Measurements from ENCODE around the gene ZNF318.
"Not testable (repeated sequence)": the region's sequence is repeated elsewhere in the genome, so short reads cannot be mapped to it uniquely, and the experiment has no call there.

The ZNF318 gene

GRCh38 chr6:43361269-43361668 is 8.2 kb downstream of the ZNF318 start:
- H3K4me1 ChIP-seq (ENCODE audit: control insufficient read depth, insufficient read depth, low read length): peaks cover 9% of the 10 kb centered on the region
- no peak overlapping the region for H3K4me3 ChIP-seq (ENCODE audit: low read depth, low read length)
- H3K9ac ChIP-seq (ENCODE audit: low read length): no peak overlapping the region
- H3K36me3 ChIP-seq (ENCODE audit: control insufficient read depth, insufficient read depth, low read length): peaks cover 65% of the 10 kb centered on the region
- H3K27ac ChIP-seq (ENCODE audit: low read depth, low read length): no peak overlapping the region
- H3K9me3 ChIP-seq (ENCODE audit: control insufficient read depth, insufficient read depth, low read depth, low read length): no peaks in the 10 kb centered on the region
- no peaks in the 10 kb centered on the region for H3K27me3 ChIP-seq (ENCODE audit: control insufficient read depth, insufficient read depth, low read length)

GRCh38 chr6:43359831-43360230 is 9.6 kb downstream of the ZNF318 start:
- H3K36me3 ChIP-seq (ENCODE audit: control insufficient read depth, insufficient read depth, low read length): peaks cover 69% of the 10 kb centered on the region

GRCh38 chr6:43359381-43359780 is 10.1 kb downstream of the ZNF318 start:
- Histone ChIP-seq H3K9ac (ENCODE audit: low read length) (no peak overlapping the region), H3K27me3 (ENCODE audit: control insufficient read depth, insufficient read depth, low read length) (no peaks in the 10 kb centered on the region), H3K9me3 (ENCODE audit: control insufficient read depth, insufficient read depth, low read depth, low read length) (no peaks in the 10 kb centered on the region), H3K4me1 (ENCODE audit: control insufficient read depth, insufficient read depth, low read length) (peaks cover 10% of the 10 kb centered on the region), H3K36me3 (ENCODE audit: control insufficient read depth, insufficient read depth, low read length) (peaks cover 69% of the 10 kb centered on the region), H3K4me3 (ENCODE audit: low read depth, low read length) (no peak overlapping the region), H3K27ac (ENCODE audit: low read depth, low read length) (no peak overlapping the region)

More at GRCh38 chr6:43359831-43360230, 9.6 kb downstream of the ZNF318 start:
- Histone ChIP-seq H3K4me3 (ENCODE audit: low read depth, low read length) (no peak overlapping the region), H3K9me3 (ENCODE audit: control insufficient read depth, insufficient read depth, low read depth, low read length) (no peaks in the 10 kb centered on the region), H3K9ac (ENCODE audit: low read length) (no peak overlapping the region), H3K27me3 (ENCODE audit: control insufficient read depth, insufficient read depth, low read length) (no peaks in the 10 kb centered on the region), H3K4me1 (ENCODE audit: control insufficient read depth, insufficient read depth, low read length) (peaks cover 10% of the 10 kb centered on the region), H3K27ac (ENCODE audit: low read depth, low read length) (no peak overlapping the region)

- Histone ChIP-seq H3K9me3 (ENCODE audit: control insufficient read depth, insufficient read depth, low read depth, low read length) (no peaks in the 10 kb centered on the region), H3K27ac (ENCODE audit: low read depth, low read length) (0 out of 2 replicates have a peak overlapping the region, but pooled peaks have one; percentile 22), H3K36me3 (ENCODE audit: control insufficient read depth, insufficient read depth, low read length) (peaks cover 51% of the 10 kb centered on the region), H3K4me1 (ENCODE audit: control insufficient read depth, insufficient read depth, low read length) (peaks cover 10% of the 10 kb centered on the region), H3K27me3 (ENCODE audit: control insufficient read depth, insufficient read depth, low read length) (no peaks in the 10 kb centered on the region), H3K4me3 (ENCODE audit: low read depth, low read length) (no peak overlapping the region), H3K9ac (ENCODE audit: low read length) (no peak overlapping the region)
Measured at GRCh38 chr6:43355862-43356590, 13.4 kb downstream of the ZNF318 start.

GRCh38 chr6:43351951-43352350 is 17.5 kb downstream of the ZNF318 start:
- not testable (repeated sequence) for H3K27me3 ChIP-seq (ENCODE audit: control insufficient read depth, insufficient read depth, low read length); H3K4me3 ChIP-seq (ENCODE audit: low read depth, low read length); H3K27ac ChIP-seq (ENCODE audit: low read depth, low read length); H3K9me3 ChIP-seq (ENCODE audit: control insufficient read depth, insufficient read depth, low read depth, low read length); H3K4me1 ChIP-seq (ENCODE audit: control insufficient read depth, insufficient read depth, low read length); H3K9ac ChIP-seq (ENCODE audit: low read length)
- H3K36me3 ChIP-seq (ENCODE audit: control insufficient read depth, insufficient read depth, low read length): peaks cover 52% of the 10 kb centered on the region

GRCh38 chr6:43347444-43347843 is 22.0 kb downstream of the ZNF318 start:
- Histone ChIP-seq H3K9me3 (ENCODE audit: control insufficient read depth, insufficient read depth, low read depth, low read length) (no peaks in the 10 kb centered on the region), H3K36me3 (ENCODE audit: control insufficient read depth, insufficient read depth, low read length) (peaks cover 57% of the 10 kb centered on the region)

GRCh38 chr6:43347021-43347420 is 22.4 kb downstream of the ZNF318 start:
- no peak overlapping the region for H3K9ac ChIP-seq (ENCODE audit: low read length)
- H3K27ac ChIP-seq (ENCODE audit: low read depth, low read length): no peak overlapping the region
- peaks cover 59% of the 10 kb centered on the region for H3K36me3 ChIP-seq (ENCODE audit: control insufficient read depth, insufficient read depth, low read length)

More at GRCh38 chr6:43347444-43347843, 22.0 kb downstream of the ZNF318 start:
- H3K27ac ChIP-seq (ENCODE audit: low read depth, low read length): no peak overlapping the region
- H3K27me3 ChIP-seq (ENCODE audit: control insufficient read depth, insufficient read depth, low read length): no peaks in the 10 kb centered on the region
- H3K4me3 ChIP-seq (ENCODE audit: low read depth, low read length): no peak overlapping the region
- H3K4me1 ChIP-seq (ENCODE audit: control insufficient read depth, insufficient read depth, low read length): no peaks in the 10 kb centered on the region
- no peak overlapping the region for H3K9ac ChIP-seq (ENCODE audit: low read length)

GRCh38 chr6:43346243-43346642 is 23.2 kb downstream of the ZNF318 start:
- H3K27ac ChIP-seq (ENCODE audit: low read depth, low read length); H3K9me3 ChIP-seq (ENCODE audit: control insufficient read depth, insufficient read depth, low read depth, low read length); H3K4me3 ChIP-seq (ENCODE audit: low read depth, low read length); H3K9ac ChIP-seq (ENCODE audit: low read length); H3K4me1 ChIP-seq (ENCODE audit: control insufficient read depth, insufficient read depth, low read length); H3K27me3 ChIP-seq (ENCODE audit: control insufficient read depth, insufficient read depth, low read length): not testable (repeated sequence)
- peaks cover 65% of the 10 kb centered on the region for H3K36me3 ChIP-seq (ENCODE audit: control insufficient read depth, insufficient read depth, low read length)

More at GRCh38 chr6:43347021-43347420, 22.4 kb downstream of the ZNF318 start:
- no peaks in the 10 kb centered on the region for H3K27me3 ChIP-seq (ENCODE audit: control insufficient read depth, insufficient read depth, low read length)
- no peaks in the 10 kb centered on the region for H3K4me1 ChIP-seq (ENCODE audit: control insufficient read depth, insufficient read depth, low read length)
- no peaks in the 10 kb centered on the region for H3K9me3 ChIP-seq (ENCODE audit: control insufficient read depth, insufficient read depth, low read depth, low read length)
- no peak overlapping the region for H3K4me3 ChIP-seq (ENCODE audit: low read depth, low read length)

- Histone ChIP-seq H3K27ac (ENCODE audit: low read depth, low read length) (no peak overlapping the region), H3K4me3 (ENCODE audit: low read depth, low read length) (no peak overlapping the region), H3K36me3 (ENCODE audit: control insufficient read depth, insufficient read depth, low read length) (peaks cover 64% of the 10 kb centered on the region), H3K27me3 (ENCODE audit: control insufficient read depth, insufficient read depth, low read length) (no peaks in the 10 kb centered on the region), H3K9ac (ENCODE audit: low read length) (no peak overlapping the region), H3K9me3 (ENCODE audit: control insufficient read depth, insufficient read depth, low read depth, low read length) (no peaks in the 10 kb centered on the region), H3K4me1 (ENCODE audit: control insufficient read depth, insufficient read depth, low read length) (peaks cover 4% of the 10 kb centered on the region; the same call in 1 of the 2 replicates)
Measured at GRCh38 chr6:43339168-43339567, 30.3 kb downstream of the ZNF318 start.

GRCh38 chr6:43338243-43338642 is 31.2 kb downstream of the ZNF318 start:
- peaks cover 59% of the 10 kb centered on the region for H3K36me3 ChIP-seq (ENCODE audit: control insufficient read depth, insufficient read depth, low read length)
- H3K27ac ChIP-seq (ENCODE audit: low read depth, low read length): no peak overlapping the region
- H3K4me3 ChIP-seq (ENCODE audit: low read depth, low read length): no peak overlapping the region
- no peak overlapping the region for H3K9ac ChIP-seq (ENCODE audit: low read length)
- H3K27me3 ChIP-seq (ENCODE audit: control insufficient read depth, insufficient read depth, low read length): no peaks in the 10 kb centered on the region
- H3K4me1 ChIP-seq (ENCODE audit: control insufficient read depth, insufficient read depth, low read length): peaks cover 4% of the 10 kb centered on the region; the same call in 1 of the 2 replicates
- no peaks in the 10 kb centered on the region for H3K9me3 ChIP-seq (ENCODE audit: control insufficient read depth, insufficient read depth, low read depth, low read length)

- Histone ChIP-seq H3K4me1 (ENCODE audit: control insufficient read depth, insufficient read depth, low read length) (peaks cover 4% of the 10 kb centered on the region; the same call in 1 of the 2 replicates), H3K4me3 (ENCODE audit: low read depth, low read length) (no peak overlapping the region), H3K27ac (ENCODE audit: low read depth, low read length) (no peak overlapping the region), H3K36me3 (ENCODE audit: control insufficient read depth, insufficient read depth, low read length) (peaks cover 43% of the 10 kb centered on the region), H3K27me3 (ENCODE audit: control insufficient read depth, insufficient read depth, low read length) (no peaks in the 10 kb centered on the region), H3K9me3 (ENCODE audit: control insufficient read depth, insufficient read depth, low read depth, low read length) (no peaks in the 10 kb centered on the region), H3K9ac (ENCODE audit: low read length) (no peak overlapping the region)
Measured at GRCh38 chr6:43336382-43336781, 33.1 kb downstream of the ZNF318 start.
